Measurements from ENCODE around the gene ROBO2.

ROBO2 gene

GRCh38 chr3:77068808-77069207, 28.9 kb downstream of the ROBO2 start:
- no peak overlapping the region for H3K9ac ChIP-seq
- H3K4me3 ChIP-seq (IDR thresholded peaks at IDR 0.05; ENCODE audit: insufficient read depth, low read depth, low read length) = no peak overlapping the region
- H3K36me3 ChIP-seq (ENCODE audit: insufficient read depth) = no peaks in the 10 kb centered on the region
- H3K4me2 ChIP-seq = no peak overlapping the region
- H3K79me2 ChIP-seq (ENCODE audit: insufficient read depth, low read depth) = no peaks in the 10 kb centered on the region
- peaks cover 2% of the 10 kb centered on the region for H3K4me1 ChIP-seq (ENCODE audit: low read depth, poor library complexity, severe bottlenecking)
- H3K27me3 ChIP-seq (ENCODE audit: insufficient read depth, low read depth) = no peaks in the 10 kb centered on the region
- no peak overlapping the region for H3K27ac ChIP-seq
- TF ChIP-seq, protein P1, sequence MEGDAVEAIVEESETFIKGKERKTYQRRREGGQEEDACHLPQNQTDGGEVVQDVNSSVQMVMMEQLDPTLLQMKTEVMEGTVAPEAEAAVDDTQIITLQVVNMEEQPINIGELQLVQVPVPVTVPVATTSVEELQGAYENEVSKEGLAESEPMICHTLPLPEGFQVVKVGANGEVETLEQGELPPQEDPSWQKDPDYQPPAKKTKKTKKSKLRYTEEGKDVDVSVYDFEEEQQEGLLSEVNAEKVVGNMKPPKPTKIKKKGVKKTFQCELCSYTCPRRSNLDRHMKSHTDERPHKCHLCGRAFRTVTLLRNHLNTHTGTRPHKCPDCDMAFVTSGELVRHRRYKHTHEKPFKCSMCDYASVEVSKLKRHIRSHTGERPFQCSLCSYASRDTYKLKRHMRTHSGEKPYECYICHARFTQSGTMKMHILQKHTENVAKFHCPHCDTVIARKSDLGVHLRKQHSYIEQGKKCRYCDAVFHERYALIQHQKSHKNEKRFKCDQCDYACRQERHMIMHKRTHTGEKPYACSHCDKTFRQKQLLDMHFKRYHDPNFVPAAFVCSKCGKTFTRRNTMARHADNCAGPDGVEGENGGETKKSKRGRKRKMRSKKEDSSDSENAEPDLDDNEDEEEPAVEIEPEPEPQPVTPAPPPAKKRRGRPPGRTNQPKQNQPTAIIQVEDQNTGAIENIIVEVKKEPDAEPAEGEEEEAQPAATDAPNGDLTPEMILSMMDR (conservative IDR thresholded peaks at IDR 0.05; ENCODE audit: low read depth, low read length) = no peak
- H4K20me1 ChIP-seq (ENCODE audit: insufficient read depth) = no peaks in the 10 kb centered on the region
- H2AFZ ChIP-seq (ENCODE audit: low read depth) = no peak overlapping the region

DNA sequence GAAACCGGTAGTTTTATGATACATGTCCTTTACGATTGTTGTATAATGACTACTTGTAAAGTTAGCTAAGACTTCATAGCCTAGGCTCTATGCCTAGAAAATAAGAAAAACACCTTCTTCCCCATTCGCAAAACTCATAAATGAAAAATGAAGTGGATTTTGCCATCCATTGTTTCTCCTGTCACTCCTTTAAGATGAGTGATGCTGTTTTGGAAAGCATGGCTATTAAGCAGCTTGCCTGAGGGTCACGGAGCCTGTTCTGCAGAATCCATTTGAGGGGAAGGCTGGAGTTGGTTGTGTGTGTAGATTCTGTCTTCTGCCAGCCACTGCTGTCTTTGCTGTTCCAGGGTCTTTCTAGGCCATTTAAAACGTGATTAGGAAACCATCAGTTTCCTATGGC, 31.5 kb downstream of the ROBO2 start:
- H3K4me2 ChIP-seq = peak overlapping the region; percentile 51
- TF ChIP-seq, protein P1 (conservative IDR thresholded peaks at IDR 0.05; ENCODE audit: low read depth, low read length) = no peak
- peak overlapping the region; percentile 43; the same call in 1 of the 2 replicates for H3K27ac ChIP-seq
- H3K36me3 ChIP-seq (ENCODE audit: insufficient read depth) = no peaks in the 10 kb centered on the region
- no peak overlapping the region for H3K4me3 ChIP-seq (IDR thresholded peaks at IDR 0.05; ENCODE audit: insufficient read depth, low read depth, low read length)
- peak overlapping the region; percentile 18; the same call in 1 of the 2 replicates for H2AFZ ChIP-seq (ENCODE audit: low read depth)
- H3K27me3 ChIP-seq (ENCODE audit: insufficient read depth, low read depth) = no peaks in the 10 kb centered on the region
- H3K9ac ChIP-seq = no peak overlapping the region
- no peaks in the 10 kb centered on the region for H3K79me2 ChIP-seq (ENCODE audit: insufficient read depth, low read depth)
- peaks cover 2% of the 10 kb centered on the region for H3K4me1 ChIP-seq (ENCODE audit: low read depth, poor library complexity, severe bottlenecking)
- H4K20me1 ChIP-seq (ENCODE audit: insufficient read depth) = no peaks in the 10 kb centered on the region

GRCh38 chr3:77071809-77072208, 31.9 kb downstream of the ROBO2 start:
- peak overlapping the region; percentile 51 for H3K4me2 ChIP-seq
- H3K9ac ChIP-seq = no peak overlapping the region
- H3K79me2 ChIP-seq (ENCODE audit: insufficient read depth, low read depth) = no peaks in the 10 kb centered on the region
- no peaks in the 10 kb centered on the region for H4K20me1 ChIP-seq (ENCODE audit: insufficient read depth)
- H3K4me3 ChIP-seq (IDR thresholded peaks at IDR 0.05; ENCODE audit: insufficient read depth, low read depth, low read length) = no peak overlapping the region
- H3K36me3 ChIP-seq (ENCODE audit: insufficient read depth) = no peaks in the 10 kb centered on the region
- TF ChIP-seq, protein P1 (conservative IDR thresholded peaks at IDR 0.05; ENCODE audit: low read depth, low read length) = no peak
- H2AFZ ChIP-seq (ENCODE audit: low read depth) = peak overlapping the region; percentile 18; the same call in 1 of the 2 replicates
- H3K4me1 ChIP-seq (ENCODE audit: low read depth, poor library complexity, severe bottlenecking) = peaks cover 2% of the 10 kb centered on the region
- peak overlapping the region; percentile 43; the same call in 1 of the 2 replicates for H3K27ac ChIP-seq
- no peaks in the 10 kb centered on the region for H3K27me3 ChIP-seq (ENCODE audit: insufficient read depth, low read depth)

DNA sequence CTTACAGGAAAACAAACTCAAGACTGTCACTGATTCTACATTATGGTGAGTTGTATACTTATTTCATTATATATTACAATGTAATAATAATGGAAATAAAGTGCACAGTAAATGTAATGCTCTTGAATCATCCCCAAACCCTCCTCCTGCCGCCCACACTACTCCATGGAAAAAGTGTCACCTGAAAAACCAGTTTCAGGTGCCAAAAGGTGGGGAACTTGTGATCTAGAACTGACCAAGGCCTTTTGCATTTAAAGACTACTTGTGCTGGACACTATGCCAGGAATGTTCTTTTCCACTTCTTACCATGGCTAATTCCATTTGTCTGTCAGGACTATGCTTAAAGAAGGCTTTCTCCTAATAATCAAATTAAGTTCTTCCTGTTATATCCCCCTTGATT, 32.3 kb downstream of the ROBO2 start:
- Histone ChIP-seq H3K4me3 (IDR thresholded peaks at IDR 0.05; ENCODE audit: insufficient read depth, low read depth, low read length) (no peak overlapping the region), H3K9ac (no peak overlapping the region), H3K79me2 (ENCODE audit: insufficient read depth, low read depth) (no peaks in the 10 kb centered on the region), H4K20me1 (ENCODE audit: insufficient read depth) (no peaks in the 10 kb centered on the region), H3K4me2 (peak overlapping the region; percentile 39; the same call in 1 of the 2 replicates), H2AFZ (ENCODE audit: low read depth) (no peak overlapping the region; the same call in 1 of the 2 replicates), H3K36me3 (ENCODE audit: insufficient read depth) (no peaks in the 10 kb centered on the region), H3K27ac (peak overlapping the region; percentile 43; the same call in 1 of the 2 replicates), H3K27me3 (ENCODE audit: insufficient read depth, low read depth) (no peaks in the 10 kb centered on the region), H3K4me1 (ENCODE audit: low read depth, poor library complexity, severe bottlenecking) (peaks cover 2% of the 10 kb centered on the region)
- TF ChIP-seq, protein P1 (conservative IDR thresholded peaks at IDR 0.05; ENCODE audit: low read depth, low read length) = no peak
